GM18498 (cell line): ENCODE data around the gene DDX60.
A peak's percentile ranks its signal among the peaks of the same experiment; 100 is the strongest.
"Not testable (repeated sequence)": the region's sequence is repeated elsewhere in the genome, so short reads cannot be mapped to it uniquely, and the experiment has no call there.

Experiments used
- ATAC-seq: cut with Tn5 transposase; IDR thresholded peaks from one replicate; pipeline ENCODE4 v1.9.1; 2021; ENCODE audit warnings: mild to moderate bottlenecking, moderate library complexity; ENCODE audit not compliant: unreplicated experiment

DDX60 gene

DNA sequence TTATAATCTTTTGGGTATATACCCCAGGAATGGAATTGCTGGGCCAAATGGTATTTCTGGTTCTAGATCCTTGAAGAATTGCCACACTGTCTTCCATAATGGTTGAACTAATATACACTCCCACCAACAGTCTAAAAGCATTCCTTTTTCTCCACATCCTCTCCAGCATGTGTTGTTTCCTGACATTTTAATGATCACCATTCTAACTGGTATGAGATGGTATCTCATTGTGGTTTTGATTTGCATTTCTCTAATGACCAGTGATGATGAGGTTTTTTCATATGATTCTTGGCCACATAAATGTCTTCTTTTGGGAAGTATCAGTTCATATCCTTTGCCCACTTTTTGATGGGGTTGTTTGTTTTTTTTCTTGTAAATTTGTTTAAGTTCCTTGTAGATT is 105.0 kb downstream of the DDX60 start:
- ATAC-seq = not testable (repeated sequence)

DNA sequence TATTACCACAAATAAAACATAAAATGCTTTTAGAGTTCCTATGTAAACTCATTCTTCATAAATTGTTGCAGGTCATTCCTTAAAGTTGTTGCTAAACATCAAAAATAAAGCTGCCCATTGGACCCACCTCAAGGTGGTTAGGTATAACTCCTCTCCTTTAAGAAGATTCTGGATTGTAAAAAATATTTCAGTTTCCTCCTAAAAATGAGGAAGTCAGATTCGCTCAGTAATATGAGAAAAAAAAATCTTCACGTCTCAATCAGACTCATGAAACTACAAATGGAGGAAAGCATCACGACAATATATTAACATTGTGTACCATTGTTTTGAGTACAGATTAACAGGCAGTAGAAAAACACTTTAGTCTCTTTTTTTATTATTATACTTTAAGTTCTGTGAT is 105.9 kb downstream of the DDX60 start:
- no peak for ATAC-seq

DNA sequence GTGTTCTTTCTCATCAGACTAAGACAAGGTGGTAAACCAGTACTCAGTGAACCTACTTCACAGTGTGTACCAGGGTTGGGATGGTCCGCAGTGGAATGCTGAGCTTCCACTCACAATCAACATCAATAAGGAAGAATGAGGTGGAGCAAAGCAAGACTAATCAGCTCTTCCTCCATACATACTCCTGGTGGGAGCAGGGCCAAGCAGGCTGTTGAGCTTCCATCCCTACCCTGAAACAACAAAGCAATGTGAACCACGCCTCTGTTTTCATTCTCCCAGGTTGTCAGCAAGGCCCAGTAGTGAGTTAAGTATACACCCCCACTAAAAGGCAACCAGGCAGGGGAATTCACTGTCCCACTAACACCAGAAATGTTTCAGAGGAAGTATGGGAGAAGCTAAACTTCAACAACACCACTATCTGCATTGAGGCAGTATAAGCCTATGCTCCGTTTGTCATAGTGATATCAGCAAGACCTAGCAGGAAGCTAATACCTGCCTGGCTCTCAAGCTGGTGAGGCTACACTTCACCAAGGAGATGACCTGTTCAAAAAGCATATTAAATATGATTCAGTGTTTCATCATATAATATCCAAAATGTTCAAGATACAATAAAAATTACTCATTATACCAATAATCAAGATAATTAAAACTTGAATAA is 109.5 kb downstream of the DDX60 start:
- ATAC-seq = no peak

DNA sequence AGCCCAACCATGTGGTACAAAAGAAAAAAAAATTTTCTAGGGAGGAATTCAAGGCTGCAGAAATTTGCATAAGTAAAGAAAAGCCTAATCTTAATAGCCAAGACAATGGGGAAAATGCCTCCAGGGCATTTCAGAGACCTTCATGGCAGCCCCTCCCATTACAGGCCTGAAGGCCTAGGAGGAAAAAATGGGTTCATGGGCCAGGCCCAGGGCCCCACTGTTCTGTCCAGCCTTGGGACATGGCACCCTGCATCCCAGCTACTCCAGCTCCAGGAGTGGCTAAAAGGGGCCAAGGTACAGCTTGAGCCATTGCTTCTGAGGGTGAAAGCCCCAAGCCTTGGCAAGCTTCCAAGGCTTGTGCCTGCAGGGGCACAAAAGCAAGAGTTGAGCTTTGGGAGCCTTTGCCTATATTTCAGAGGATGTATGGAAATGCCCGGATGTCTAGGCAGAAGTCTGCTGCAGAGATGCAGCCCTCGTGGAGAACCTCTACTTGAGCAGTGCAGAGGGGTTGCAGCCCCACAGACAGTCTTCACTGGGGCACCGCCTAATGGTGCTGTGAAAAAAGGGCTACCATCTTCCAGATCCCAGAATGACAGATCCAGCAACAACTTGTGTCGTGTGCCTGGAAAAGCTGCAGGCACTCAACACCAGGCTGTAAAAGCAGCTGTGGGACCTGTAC is 115.2 kb downstream of the DDX60 start:
- ATAC-seq = no peak

GRCh38 chr4:168200685-168201084 is 117.9 kb downstream of the DDX60 start:
- no peak for ATAC-seq

DNA sequence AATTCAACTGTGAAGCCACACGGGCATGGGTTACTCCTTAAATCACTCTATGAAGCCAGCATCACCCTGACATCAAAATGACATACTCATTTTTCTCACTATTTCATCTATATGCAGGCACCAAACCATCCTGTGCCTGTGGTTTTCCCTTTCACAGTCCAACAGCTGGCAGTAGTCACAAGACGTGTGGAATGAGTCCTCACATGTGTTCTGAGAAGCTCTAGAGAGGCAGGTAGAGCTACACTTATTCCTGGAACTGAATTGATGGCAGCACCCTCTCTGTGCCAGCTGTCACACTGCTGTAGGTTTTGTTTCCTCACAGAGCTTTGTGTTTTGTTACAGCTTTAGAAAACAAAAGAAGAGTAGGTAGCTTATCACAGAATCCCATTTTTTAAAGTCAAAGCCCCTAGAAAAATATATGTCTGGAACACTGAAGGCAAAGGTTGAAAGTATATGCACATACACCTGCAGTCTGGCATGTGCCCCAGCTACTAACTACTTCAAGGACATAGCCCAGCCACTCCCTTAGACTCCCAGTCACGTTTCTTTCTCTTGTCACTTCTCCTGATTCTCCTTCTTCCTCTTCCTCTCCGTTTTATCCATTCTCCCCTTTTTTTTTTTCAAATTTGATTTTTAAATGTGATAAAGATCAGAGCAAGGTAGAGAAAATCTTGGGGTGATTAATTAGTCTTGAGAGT is 119.1 kb downstream of the DDX60 start:
- ATAC-seq = no peak

- ATAC-seq = no peak
Observed at GRCh38 chr4:168197926-168198325, 120.6 kb downstream of the DDX60 start.

DNA sequence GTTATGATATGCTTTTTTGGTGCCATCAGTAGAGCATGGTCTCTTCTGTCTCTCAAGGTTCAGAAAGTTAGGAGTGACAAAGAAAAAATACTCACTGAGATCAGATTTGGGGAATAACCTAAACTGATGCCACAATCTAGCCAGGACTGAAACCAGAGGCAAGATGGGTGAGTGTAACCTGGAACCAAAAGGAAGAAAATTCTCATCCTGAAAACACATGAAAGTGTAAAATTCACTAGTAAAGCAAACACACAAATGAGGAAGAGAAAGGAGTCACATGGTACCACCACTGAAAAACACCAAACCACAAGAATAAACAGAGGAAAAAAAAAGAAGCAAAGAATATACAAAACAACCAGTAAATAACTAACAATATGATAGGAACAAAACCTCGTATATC is 129.8 kb downstream of the DDX60 start:
- peak; percentile 64 for ATAC-seq

DNA sequence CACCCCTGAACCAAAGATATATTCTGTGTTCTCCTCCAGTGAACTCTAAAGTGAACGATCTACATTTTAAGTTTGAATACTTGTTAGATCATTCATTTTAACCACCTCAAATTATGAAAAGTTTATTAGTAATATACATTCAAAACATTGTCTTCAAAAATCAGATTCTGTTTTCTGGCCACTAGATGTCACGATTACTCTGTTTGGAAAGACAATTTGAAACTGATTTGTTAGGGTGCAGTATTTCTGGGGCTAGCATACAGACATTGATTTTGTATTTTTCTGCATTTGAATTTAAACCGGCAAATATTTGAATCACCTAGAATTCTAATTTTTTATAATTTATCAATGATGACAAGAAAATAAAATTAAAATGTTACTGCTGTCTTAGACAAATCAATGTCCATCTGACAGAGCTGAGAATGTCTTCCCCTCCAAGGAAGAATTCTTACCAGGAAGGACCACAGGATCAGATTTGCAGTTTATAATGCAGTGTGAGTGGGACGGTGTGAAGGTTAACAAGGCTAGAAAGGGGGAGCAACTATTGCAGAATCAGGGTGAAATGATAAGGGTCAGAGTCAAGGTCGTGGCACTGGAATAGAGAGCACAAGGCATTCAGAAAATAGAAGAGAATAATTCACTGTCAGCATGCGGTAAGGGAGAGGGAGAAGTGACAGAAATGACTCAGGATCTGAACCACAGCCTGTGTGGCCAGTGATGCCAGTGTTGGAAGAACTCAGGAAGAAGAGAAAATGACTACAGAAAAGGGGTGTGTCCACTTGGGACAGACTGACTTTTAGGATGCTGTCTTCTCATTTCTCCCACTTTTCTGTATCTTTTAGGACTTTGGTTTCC is 134.6 kb downstream of the DDX60 start:
- ATAC-seq = no peak

DNA sequence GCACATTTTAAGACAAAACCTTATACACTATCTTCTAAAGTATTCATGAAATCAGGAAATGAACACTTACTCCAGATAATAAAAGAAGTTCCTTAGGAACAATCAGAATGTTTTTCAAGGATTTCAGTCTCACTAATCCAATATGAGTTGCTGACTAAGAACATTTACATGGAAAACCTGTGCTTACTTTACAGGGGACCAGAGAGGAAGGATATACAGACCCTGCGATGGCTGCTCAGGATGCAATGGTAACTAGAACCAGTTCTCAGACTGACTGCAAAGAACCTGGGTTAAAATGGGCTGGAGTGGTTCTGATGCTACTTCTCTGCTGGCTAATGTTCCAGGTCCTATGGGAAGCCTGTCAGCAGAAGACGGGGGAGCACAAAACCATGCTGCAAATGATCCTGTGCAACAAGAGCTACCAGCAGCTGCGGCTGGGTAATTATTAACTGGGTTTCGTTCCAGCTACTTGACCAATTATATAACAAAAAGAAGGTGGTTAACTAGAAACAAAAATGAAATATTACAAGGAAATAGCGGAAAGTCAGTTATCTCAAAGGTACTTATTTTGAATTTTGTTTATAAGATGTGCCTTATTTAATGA is 140.9 kb downstream of the DDX60 start:
- no peak for ATAC-seq

GRCh38 chr4:168174308-168174707 is 144.2 kb downstream of the DDX60 start:
- no peak for ATAC-seq

- ATAC-seq = no peak
Observed at GRCh38 chr4:168167714-168168284, 150.8 kb downstream of the DDX60 start.
